GM18520 (cell line): ENCODE results near the gene TRDMT1.

Source experiments
- ATAC-seq: cut with Tn5 transposase; IDR thresholded peaks from one replicate; pipeline ENCODE4 v1.9.1; 2021; ENCODE audit not compliant: unreplicated experiment

TRDMT1 gene

GRCh38 chr10:17212802-17213221, 11.3 kb upstream of the TRDMT1 start:
- ATAC-seq = no peak

- no peak for ATAC-seq
Observed at GRCh38 chr10:17210361-17210760, 8.9 kb upstream of the TRDMT1 start.

- ATAC-seq = no peak
Observed at GRCh38 chr10:17209881-17210280, 8.4 kb upstream of the TRDMT1 start.

GRCh38 chr10:17209302-17209701, 7.8 kb upstream of the TRDMT1 start:
- ATAC-seq = no peak

GRCh38 chr10:17208476-17208875, 7.0 kb upstream of the TRDMT1 start:
- ATAC-seq = no peak

- peak; percentile 30 for ATAC-seq
Observed at GRCh38 chr10:17206210-17206709, 4.8 kb upstream of the TRDMT1 start.

- ATAC-seq = no peak
Observed at GRCh38 chr10:17203416-17203815, 1.9 kb upstream of the TRDMT1 start.

GRCh38 chr10:17202999-17203398, 1.5 kb upstream of the TRDMT1 start:
- no peak for ATAC-seq

- no peak for ATAC-seq
Observed at GRCh38 chr10:17202506-17202905, 1.0 kb upstream of the TRDMT1 start.

- ATAC-seq = no peak
Observed at GRCh38 chr10:17201794-17202116, 283 bp upstream of the TRDMT1 start.

GRCh38 chr10:17200001-17200911, 1.2 kb downstream of the TRDMT1 start:
- ATAC-seq = no peak

- ATAC-seq = no peak
Observed at GRCh38 chr10:17199351-17199804, 2.1 kb downstream of the TRDMT1 start.

- ATAC-seq = no peak
Observed at GRCh38 chr10:17196573-17196972, 4.9 kb downstream of the TRDMT1 start.

- ATAC-seq = no peak
Observed at GRCh38 chr10:17196045-17196444, 5.4 kb downstream of the TRDMT1 start.

GRCh38 chr10:17195083-17195482, 6.4 kb downstream of the TRDMT1 start:
- no peak for ATAC-seq

- ATAC-seq = no peak
Observed at GRCh38 chr10:17190602-17191001, 10.9 kb downstream of the TRDMT1 start.

- ATAC-seq = no peak
Observed at GRCh38 chr10:17188644-17189172, 12.8 kb downstream of the TRDMT1 start.

- no peak for ATAC-seq
Observed at GRCh38 chr10:17185873-17186272, 15.6 kb downstream of the TRDMT1 start.

- ATAC-seq = no peak
Observed at GRCh38 chr10:17183110-17183509, 18.4 kb downstream of the TRDMT1 start.

- no peak for ATAC-seq
Observed at GRCh38 chr10:17181751-17182150, 19.7 kb downstream of the TRDMT1 start.

- ATAC-seq = no peak
Observed at GRCh38 chr10:17181110-17181509, 20.4 kb downstream of the TRDMT1 start.

- no peak for ATAC-seq
Observed at GRCh38 chr10:17179002-17179401, 22.5 kb downstream of the TRDMT1 start.
